Ectodermal cell (in vitro differentiated cells): ENCODE results near the gene POU3F1.

Source experiments
- H3K27ac ChIP-seq: 2 replicates; pipeline ENCODE4 v1.7.0; 2013; ENCODE audit warnings: mild to moderate bottlenecking, low read depth, low read length; ENCODE audit not compliant: insufficient read depth, poor library complexity, severe bottlenecking
- H3K27me3 ChIP-seq: 2 replicates; pipeline ENCODE4 v1.7.0; 2013; ENCODE audit warnings: mild to moderate bottlenecking, low read length; ENCODE audit not compliant: insufficient read depth, control insufficient read depth, poor library complexity, severe bottlenecking
- H3K36me3 ChIP-seq: one replicate; pipeline ENCODE4 v1.7.0; 2013; ENCODE audit warnings: low read length; ENCODE audit not compliant: control insufficient read depth, insufficient read depth
- H3K4me1 ChIP-seq: one replicate; pipeline ENCODE4 v1.7.0; 2013; ENCODE audit warnings: low read length; ENCODE audit not compliant: control insufficient read depth, insufficient read depth
- H3K4me3 ChIP-seq: 2 replicates; pipeline ENCODE4 v1.7.0; 2013; ENCODE audit warnings: low read depth, low read length, control low read depth; ENCODE audit not compliant: insufficient read depth
- H3K9me3 ChIP-seq: 2 replicates; pipeline ENCODE4 v1.7.0; 2013; ENCODE audit warnings: mild to moderate bottlenecking, low read length, moderate library complexity; ENCODE audit not compliant: control insufficient read depth
- WGBS, 2 experiments: methylation state at CpG; one replicate each; pipeline ENCODE4 v1.1.7; 2013; ENCODE audit warnings: missing lambda C conversion rate in 2 of 2; 5-methylcytosine and 5-hydroxymethylcytosine counted together

Gene POU3F1

DNA sequence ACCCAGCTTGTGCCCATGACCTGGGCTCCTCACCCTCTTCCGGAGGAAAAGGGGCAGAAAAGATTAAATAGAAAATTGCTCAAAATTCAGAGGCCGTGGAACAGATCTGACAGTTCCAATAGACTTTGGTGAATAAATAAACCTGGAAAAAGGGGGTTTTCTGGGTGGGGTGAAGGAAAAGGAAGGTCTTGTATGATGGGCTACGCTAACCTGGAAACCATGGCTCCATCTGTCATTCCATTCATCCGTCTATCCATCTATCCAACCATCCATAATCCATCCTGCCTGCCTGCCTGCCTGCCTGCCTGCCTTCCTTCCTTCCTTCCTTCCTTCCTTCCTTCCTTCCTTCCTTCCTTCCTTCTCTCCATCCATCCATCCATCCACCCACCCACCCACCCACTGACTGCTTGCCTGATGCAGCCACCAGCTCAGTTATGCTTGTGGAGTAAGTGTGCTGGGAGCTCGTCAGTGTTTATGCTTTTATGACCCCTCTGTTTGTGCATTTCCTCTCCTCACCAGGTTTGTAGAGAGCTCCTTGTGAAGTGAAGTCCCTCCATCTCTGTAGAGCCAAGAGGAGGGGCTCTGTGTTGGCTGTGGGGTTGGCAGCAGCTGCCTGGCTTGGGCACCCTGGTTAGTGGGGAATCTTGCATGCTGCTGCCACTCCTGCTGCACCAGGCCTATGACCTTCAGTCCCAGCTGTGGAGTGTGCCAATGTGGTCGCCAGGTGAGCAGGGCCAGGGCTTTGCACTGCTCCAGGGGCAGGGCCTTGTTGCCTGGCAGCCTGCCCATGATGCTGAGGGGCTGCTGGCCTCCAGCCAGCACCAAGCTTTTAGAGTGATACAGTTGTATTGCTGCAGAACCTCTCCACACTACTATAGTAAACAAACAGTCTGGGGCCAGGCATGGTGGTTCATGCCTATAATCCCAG is 16.0 kb upstream of the POU3F1 start:
- Histone ChIP-seq H3K9me3 (no peaks in the 10 kb centered on the region), H3K4me1 (peaks cover 15% of the 10 kb centered on the region), H3K4me3 (no peak overlapping the region), H3K27me3 (no peaks in the 10 kb centered on the region), H3K27ac (no peak overlapping the region), H3K36me3 (no peaks in the 10 kb centered on the region)
- WGBS, 2 experiments: 90 to 92% methylated on average over 5 to 6 of the region's 6 CpGs

DNA sequence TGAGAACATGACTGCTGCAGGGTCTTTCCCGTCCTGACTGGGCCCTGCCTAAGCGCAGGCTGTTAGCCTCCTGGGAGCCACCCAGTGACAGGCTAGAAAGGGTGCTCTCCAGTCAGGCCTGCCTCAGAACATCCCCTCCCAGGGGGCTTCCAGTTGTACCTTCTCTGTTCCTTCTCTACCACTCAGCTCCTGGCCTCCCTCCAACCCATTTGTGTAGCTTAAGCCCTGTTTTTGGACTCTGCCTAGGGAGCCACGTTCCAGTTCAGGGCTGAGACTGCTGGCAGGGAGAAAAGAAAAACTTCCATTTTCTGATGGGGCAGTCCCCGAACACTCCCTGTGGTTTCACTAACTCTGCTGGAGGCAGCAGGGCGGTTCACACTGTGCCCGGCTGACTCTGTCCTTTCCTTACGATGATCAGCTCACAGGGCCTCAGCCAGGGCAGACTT is 15.3 kb upstream of the POU3F1 start:
- Histone ChIP-seq H3K4me3 (no peak overlapping the region), H3K4me1 (peaks cover 15% of the 10 kb centered on the region), H3K27me3 (no peaks in the 10 kb centered on the region), H3K27ac (no peak overlapping the region), H3K36me3 (no peaks in the 10 kb centered on the region), H3K9me3 (no peaks in the 10 kb centered on the region)
- 77 to 83% methylated on average over 7 of the region's 7 CpGs for WGBS, 2 experiments

DNA sequence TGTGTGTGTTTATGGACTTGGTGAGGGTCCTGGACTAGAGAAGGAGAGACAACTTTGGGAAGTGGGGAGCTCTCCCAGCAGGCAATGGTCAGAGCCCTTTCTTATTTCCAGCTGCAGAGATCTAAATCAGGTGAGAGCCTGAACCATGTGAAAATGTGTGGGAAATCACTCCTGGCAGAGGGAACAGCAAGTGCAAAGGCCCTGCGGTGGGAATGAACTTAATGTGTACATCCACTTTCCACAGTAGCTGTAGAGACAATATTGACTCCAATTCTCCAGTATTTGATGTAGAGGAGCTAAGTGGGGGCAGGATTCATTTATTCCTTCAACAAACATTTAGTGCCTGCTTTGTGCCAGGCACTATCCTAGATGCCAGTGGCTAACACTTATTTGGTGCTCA is 14.7 kb upstream of the POU3F1 start:
- Histone ChIP-seq H3K36me3 (no peaks in the 10 kb centered on the region), H3K27me3 (no peaks in the 10 kb centered on the region), H3K27ac (no peak overlapping the region), H3K4me1 (peaks cover 15% of the 10 kb centered on the region), H3K9me3 (no peaks in the 10 kb centered on the region), H3K4me3 (no peak overlapping the region)
- WGBS, 2 experiments: 88 to 96% methylated on average over 1 of the region's 1 CpG

DNA sequence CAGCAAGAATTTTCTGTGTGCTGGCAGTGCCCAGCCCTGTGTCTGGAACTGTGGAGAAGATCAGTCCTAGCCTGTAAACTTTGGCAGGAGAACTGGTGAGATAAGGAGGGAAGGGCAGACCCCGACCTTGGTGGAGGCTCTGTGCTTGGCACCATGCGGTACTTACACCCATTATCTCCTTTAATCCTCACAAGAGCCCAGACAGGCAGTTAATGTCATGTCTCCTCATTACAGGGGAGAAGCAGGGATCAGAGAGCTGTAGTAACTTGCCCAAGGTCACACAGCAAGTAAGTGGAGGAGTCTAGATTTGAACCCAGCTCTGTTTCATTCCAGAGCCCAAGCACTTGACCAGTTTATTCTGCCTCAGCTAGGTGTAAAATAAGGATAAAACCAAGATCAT is 13.9 kb upstream of the POU3F1 start:
- H3K36me3 ChIP-seq: no peaks in the 10 kb centered on the region
- no peaks in the 10 kb centered on the region for H3K27me3 ChIP-seq
- no peak overlapping the region for H3K4me3 ChIP-seq
- 81 to 96% methylated on average over 2 of the region's 2 CpGs for WGBS, 2 experiments
- H3K9me3 ChIP-seq: no peaks in the 10 kb centered on the region
- no peak overlapping the region for H3K27ac ChIP-seq
- H3K4me1 ChIP-seq: peaks cover 15% of the 10 kb centered on the region

DNA sequence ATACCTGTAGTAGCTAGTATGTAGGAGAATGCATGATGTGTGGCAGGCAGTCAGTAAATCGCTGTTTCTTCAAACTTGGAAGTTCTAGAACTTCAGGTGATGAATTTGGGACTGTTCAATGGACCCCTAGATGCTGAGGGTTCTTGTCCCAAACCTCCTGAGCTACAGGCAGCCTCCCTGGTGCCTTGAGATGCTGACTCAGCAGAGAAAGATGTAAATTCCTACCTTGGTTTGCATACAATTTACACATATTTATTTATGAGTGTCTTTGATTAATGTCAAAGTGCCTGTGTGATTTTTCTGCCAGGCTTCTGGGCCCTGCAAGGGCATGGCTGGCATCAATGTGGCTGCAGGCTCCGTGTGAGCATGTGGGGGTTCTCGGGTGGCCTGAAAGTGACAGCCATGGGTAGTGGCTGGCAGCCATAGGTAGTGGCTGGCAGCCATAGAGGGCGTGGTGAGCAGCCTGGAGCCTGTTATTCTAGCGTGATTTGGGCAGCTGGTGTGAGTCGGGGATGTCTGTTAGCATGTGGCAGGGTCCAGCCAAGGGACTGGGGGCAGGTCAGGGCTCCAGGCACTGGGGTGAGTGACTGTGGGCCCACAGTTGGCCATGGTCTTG is 13.2 kb upstream of the POU3F1 start:
- Histone ChIP-seq H3K4me1 (peaks cover 13% of the 10 kb centered on the region), H3K36me3 (no peaks in the 10 kb centered on the region), H3K27ac (no peak overlapping the region), H3K4me3 (no peak overlapping the region), H3K27me3 (no peaks in the 10 kb centered on the region), H3K9me3 (no peaks in the 10 kb centered on the region)
- WGBS, 2 experiments: 85 to 86% methylated on average over 6 of the region's 6 CpGs

DNA sequence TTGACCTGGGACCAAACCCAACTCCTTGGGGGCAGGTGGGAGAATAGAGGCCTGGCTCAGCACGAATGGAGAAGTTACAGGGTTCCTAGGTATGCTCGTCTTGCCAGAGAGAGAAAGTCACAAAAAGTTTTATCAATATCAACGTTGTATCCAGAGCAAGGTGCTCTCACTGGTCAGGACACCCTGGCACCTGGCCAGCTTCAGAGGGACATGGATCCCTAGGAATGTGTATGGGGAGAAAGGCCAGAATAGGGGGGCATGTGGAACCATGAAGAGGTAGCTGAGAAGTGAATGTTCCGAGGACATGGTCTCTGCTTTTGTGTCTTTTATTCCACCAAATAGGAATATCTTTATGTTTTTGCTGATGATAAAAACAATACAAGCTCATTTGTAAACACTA is 9.4 kb upstream of the POU3F1 start:
- Histone ChIP-seq H3K36me3 (no peaks in the 10 kb centered on the region), H3K27me3 (no peaks in the 10 kb centered on the region), H3K4me3 (no peak overlapping the region), H3K27ac (no peak overlapping the region), H3K9me3 (no peaks in the 10 kb centered on the region), H3K4me1 (peaks cover 25% of the 10 kb centered on the region)
- WGBS, 2 experiments: 93 to 95% methylated on average over 3 to 4 of the region's 4 CpGs

DNA sequence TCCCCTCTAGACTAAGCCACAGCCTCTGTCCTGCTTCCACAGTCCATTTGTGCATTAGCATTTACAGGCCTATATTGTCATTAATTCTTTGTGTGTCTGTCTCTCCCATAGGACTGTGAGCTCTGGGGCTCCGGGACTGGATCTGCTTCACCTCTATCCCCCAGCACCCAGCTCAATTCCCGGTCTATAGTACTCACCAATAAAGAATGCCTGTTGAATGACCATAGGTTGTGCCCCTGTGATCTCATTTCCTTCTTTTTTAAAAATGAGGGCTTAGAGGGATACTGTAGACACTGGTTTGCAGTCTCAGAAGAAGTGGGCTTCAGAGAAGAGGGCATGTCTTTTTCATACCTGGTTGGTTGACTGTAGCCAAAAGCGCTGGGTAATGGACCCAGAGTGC is 8.8 kb upstream of the POU3F1 start:
- Histone ChIP-seq H3K4me1 (peaks cover 31% of the 10 kb centered on the region), H3K4me3 (no peak overlapping the region), H3K27me3 (no peaks in the 10 kb centered on the region), H3K27ac (no peak overlapping the region), H3K36me3 (no peaks in the 10 kb centered on the region), H3K9me3 (no peaks in the 10 kb centered on the region)
- 83 to 90% methylated on average over 3 of the region's 3 CpGs for WGBS, 2 experiments

DNA sequence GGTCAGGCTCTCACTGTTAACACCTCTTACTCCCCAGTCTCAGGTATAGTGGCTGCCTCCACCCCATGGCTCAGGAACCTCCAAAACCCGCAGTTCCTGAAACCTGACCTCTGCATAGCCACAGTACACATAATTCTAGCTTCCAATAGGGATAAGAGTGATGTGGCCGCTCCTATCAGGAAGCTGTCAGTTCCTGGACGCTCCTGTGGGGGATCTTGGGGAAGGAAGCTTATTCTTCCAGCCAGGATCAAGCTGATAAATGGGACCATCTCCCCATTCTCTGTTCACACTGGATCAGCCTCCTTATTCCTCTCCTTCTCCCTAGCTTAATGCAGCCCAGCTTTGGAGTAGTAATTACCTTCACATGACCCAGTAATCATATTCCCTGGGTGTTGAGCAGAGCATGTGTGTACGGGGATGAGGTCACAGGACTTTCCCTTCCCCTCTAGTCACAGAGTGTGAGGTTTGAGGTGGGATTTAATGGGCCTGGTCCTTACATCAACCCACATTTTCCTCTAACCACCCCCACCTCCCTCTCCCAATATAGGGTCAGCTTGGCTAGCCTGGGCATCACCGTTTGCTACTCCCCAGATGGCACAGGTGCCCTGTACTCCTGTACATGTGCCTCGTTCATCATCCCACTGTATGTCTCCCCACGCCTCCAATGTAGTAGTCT is 7.0 kb upstream of the POU3F1 start:
- H3K27me3 ChIP-seq: peaks cover 3% of the 10 kb centered on the region
- H3K4me3 ChIP-seq: no peak overlapping the region
- H3K36me3 ChIP-seq: no peaks in the 10 kb centered on the region
- 64 to 72% methylated on average over 6 to 7 of the region's 7 CpGs for WGBS, 2 experiments
- no peak overlapping the region for H3K27ac ChIP-seq
- H3K9me3 ChIP-seq: no peaks in the 10 kb centered on the region
- H3K4me1 ChIP-seq: peaks cover 40% of the 10 kb centered on the region

DNA sequence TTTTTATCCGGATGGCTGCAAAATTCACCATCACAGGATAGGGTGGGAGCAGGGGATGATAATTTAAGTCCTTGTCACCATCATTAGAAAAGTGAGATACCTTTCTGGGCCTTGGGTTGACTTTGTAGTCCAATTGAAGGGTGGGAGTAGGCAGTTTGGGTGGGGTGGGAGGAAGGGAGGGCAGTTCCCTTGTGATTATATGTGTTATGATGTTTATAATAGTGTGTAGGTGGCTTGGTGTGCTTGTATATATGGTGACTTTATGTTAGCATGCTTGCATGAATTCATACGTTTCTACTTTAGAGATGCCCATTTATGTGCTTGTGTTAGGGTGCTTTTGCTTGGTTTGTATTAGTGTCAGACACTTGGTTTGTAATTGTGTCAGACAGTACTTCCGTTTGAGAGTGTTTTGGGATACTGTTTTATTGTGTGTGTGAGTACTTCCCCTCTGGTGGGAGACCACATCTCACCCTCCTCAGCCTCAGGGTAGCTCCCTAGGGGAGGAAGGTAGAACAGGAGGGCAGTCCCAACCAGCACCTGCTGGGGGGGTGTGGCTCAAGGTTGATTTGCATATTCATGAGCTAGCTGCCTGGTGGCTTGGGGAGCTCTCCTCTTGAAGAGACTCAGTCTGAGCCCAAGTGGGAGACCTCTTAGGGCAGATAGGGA is 6.3 kb upstream of the POU3F1 start:
- Histone ChIP-seq H3K4me1 (peaks cover 40% of the 10 kb centered on the region), H3K27me3 (peaks cover 10% of the 10 kb centered on the region), H3K27ac (no peak overlapping the region), H3K36me3 (no peaks in the 10 kb centered on the region), H3K4me3 (no peak overlapping the region), H3K9me3 (no peaks in the 10 kb centered on the region)
- WGBS, 2 experiments: 72 to 80% methylated on average over 3 of the region's 3 CpGs
